ENCODE data around the gene HOXA5.

The HOXA5 gene

GRCh38 chr7:27146491-27147198, 3.2 kb upstream of the HOXA5 start:
- peaks cover 6% of the 10 kb centered on the region; the same call in 1 of the 2 replicates for H3K4me1 ChIP-seq (ENCODE audit: low read length)
- no peak overlapping the region for H3K27ac ChIP-seq (ENCODE audit: low read length)
- no peak for DNase-seq
- no peak overlapping the region for H2AFZ ChIP-seq (ENCODE audit: low read length)
- H3K4me3 ChIP-seq (ENCODE audit: low read length): no peak overlapping the region
- H3K4me2 ChIP-seq (ENCODE audit: low read depth, low read length): no peak overlapping the region
- TF ChIP-seq EZH2 (optimal IDR thresholded peaks at IDR 0.05; ENCODE audit: low read depth, low read length) (no peak), EZH2phosphoT487 (IDR thresholded peaks at IDR 0.05; ENCODE audit: low read length) (no peak), CTCF (IDR thresholded peaks at IDR 0.05; ENCODE audit: low read length) (no peak)
- H3K79me2 ChIP-seq (ENCODE audit: low read length): no peaks in the 10 kb centered on the region
- H3K36me3 ChIP-seq (replicated peaks; ENCODE audit: insufficient read depth, low read length): no peaks in the 10 kb centered on the region
- H3K9me3 ChIP-seq (replicated peaks; ENCODE audit: insufficient read depth, low read length): no peaks in the 10 kb centered on the region
- peaks cover 41% of the 10 kb centered on the region for H3K27me3 ChIP-seq (replicated peaks; ENCODE audit: insufficient read depth, low read length)
- H3K9ac ChIP-seq (ENCODE audit: low read length): no peak overlapping the region
- H4K20me1 ChIP-seq (ENCODE audit: insufficient read depth, low read length): no peaks in the 10 kb centered on the region
- no peaks in the 10 kb centered on the region for H3F3A ChIP-seq (ENCODE audit: insufficient read depth, low read length)
- no peaks in the 10 kb centered on the region for H3K9me2 ChIP-seq (replicated peaks; ENCODE audit: insufficient read depth, low read length)

GRCh38 chr7:27145914-27146412, 2.5 kb upstream of the HOXA5 start:
- H3K79me2 ChIP-seq (ENCODE audit: low read length): no peaks in the 10 kb centered on the region
- no peak overlapping the region for H3K4me2 ChIP-seq (ENCODE audit: low read depth, low read length)
- no peaks in the 10 kb centered on the region for H3K9me3 ChIP-seq (replicated peaks; ENCODE audit: insufficient read depth, low read length)
- no peak for DNase-seq
- H3K36me3 ChIP-seq (replicated peaks; ENCODE audit: insufficient read depth, low read length): no peaks in the 10 kb centered on the region
- TF ChIP-seq EZH2 (optimal IDR thresholded peaks at IDR 0.05; ENCODE audit: low read depth, low read length): no peak
- no peak for TF ChIP-seq CTCF (IDR thresholded peaks at IDR 0.05; ENCODE audit: low read length)
- no peak for TF ChIP-seq EZH2phosphoT487 (IDR thresholded peaks at IDR 0.05; ENCODE audit: low read length)
- no peak overlapping the region for H3K27ac ChIP-seq (ENCODE audit: low read length)
- no peak overlapping the region for H3K4me3 ChIP-seq (ENCODE audit: low read length)
- H3K9me2 ChIP-seq (replicated peaks; ENCODE audit: insufficient read depth, low read length): no peaks in the 10 kb centered on the region
- H3F3A ChIP-seq (ENCODE audit: insufficient read depth, low read length): no peaks in the 10 kb centered on the region
- H2AFZ ChIP-seq (ENCODE audit: low read length): no peak overlapping the region
- no peaks in the 10 kb centered on the region for H4K20me1 ChIP-seq (ENCODE audit: insufficient read depth, low read length)
- H3K9ac ChIP-seq (ENCODE audit: low read length): no peak overlapping the region
- peaks cover 34% of the 10 kb centered on the region for H3K27me3 ChIP-seq (replicated peaks; ENCODE audit: insufficient read depth, low read length)
- no peaks in the 10 kb centered on the region for H3K4me1 ChIP-seq (ENCODE audit: low read length)

- peaks cover 34% of the 10 kb centered on the region for H3K27me3 ChIP-seq (replicated peaks; ENCODE audit: insufficient read depth, low read length)
Measured at GRCh38 chr7:27145165-27145913, 1.9 kb upstream of the HOXA5 start.

More at GRCh38 chr7:27145165-27145913, 1.9 kb upstream of the HOXA5 start:
- no peaks in the 10 kb centered on the region for H3F3A ChIP-seq (ENCODE audit: insufficient read depth, low read length)
- no peak overlapping the region for H2AFZ ChIP-seq (ENCODE audit: low read length)
- TF ChIP-seq EZH2phosphoT487 (IDR thresholded peaks at IDR 0.05; ENCODE audit: low read length) (no peak), EZH2 (optimal IDR thresholded peaks at IDR 0.05; ENCODE audit: low read depth, low read length) (no peak), CTCF (IDR thresholded peaks at IDR 0.05; ENCODE audit: low read length) (no peak)
- H4K20me1 ChIP-seq (ENCODE audit: insufficient read depth, low read length): no peaks in the 10 kb centered on the region
- no peak overlapping the region for H3K9ac ChIP-seq (ENCODE audit: low read length)
- H3K36me3 ChIP-seq (replicated peaks; ENCODE audit: insufficient read depth, low read length): no peaks in the 10 kb centered on the region
- no peaks in the 10 kb centered on the region for H3K9me2 ChIP-seq (replicated peaks; ENCODE audit: insufficient read depth, low read length)
- no peaks in the 10 kb centered on the region for H3K79me2 ChIP-seq (ENCODE audit: low read length)
- no peaks in the 10 kb centered on the region for H3K4me1 ChIP-seq (ENCODE audit: low read length)
- no peaks in the 10 kb centered on the region for H3K9me3 ChIP-seq (replicated peaks; ENCODE audit: insufficient read depth, low read length)
- H3K27ac ChIP-seq (ENCODE audit: low read length): no peak overlapping the region
- no peak for DNase-seq
- no peak overlapping the region for H3K4me2 ChIP-seq (ENCODE audit: low read depth, low read length)
- H3K4me3 ChIP-seq (ENCODE audit: low read length): no peak overlapping the region

Data from MM.1S (cell line).